ENCODE measurements around the gene REEP3. TPM values are rescaled to one million over a fixed set of nuclear protein-coding genes. Genes with fewer than 3 reads are reported as not detected.
A peak's percentile ranks its signal among the peaks of the same experiment; 100 is the strongest.

The REEP3 gene
- polyA plus RNA-seq, 1 donor = 49.1 TPM

- Histone ChIP-seq H3K27ac (ENCODE audit: low read length) (no peak overlapping the region), H3K27me3 (ENCODE audit: control insufficient read depth, insufficient read depth, low read length) (no peaks in the 10 kb centered on the region), H3K36me3 (ENCODE audit: control insufficient read depth, insufficient read depth, low read length) (no peaks in the 10 kb centered on the region), H3K4me3 (ENCODE audit: low read length) (no peak overlapping the region), H3K9me3 (ENCODE audit: control insufficient read depth, low read depth, low read length) (no peaks in the 10 kb centered on the region), H3K4me1 (ENCODE audit: control insufficient read depth, insufficient read depth, low read length) (peaks cover 7% of the 10 kb centered on the region)
- WGBS (ENCODE audit: insufficient coverage, low lambda C conversion rate) = 100% methylated on average over 1 of the region's 2 CpGs
- peak; percentile 9 to 24 for DNase-seq
Observed at GRCh38 chr10:63547628-63548360, 26.6 kb downstream of the REEP3 start.

- peaks cover 7% of the 10 kb centered on the region for H3K4me1 ChIP-seq (ENCODE audit: control insufficient read depth, insufficient read depth, low read length)
- H3K27me3 ChIP-seq (ENCODE audit: control insufficient read depth, insufficient read depth, low read length) = no peaks in the 10 kb centered on the region
- DNase-seq = no peak
- H3K27ac ChIP-seq (ENCODE audit: low read length) = no peak overlapping the region
- H3K9me3 ChIP-seq (ENCODE audit: control insufficient read depth, low read depth, low read length) = no peaks in the 10 kb centered on the region
- no peaks in the 10 kb centered on the region for H3K36me3 ChIP-seq (ENCODE audit: control insufficient read depth, insufficient read depth, low read length)
- H3K4me3 ChIP-seq (ENCODE audit: low read length) = no peak overlapping the region
Observed at GRCh38 chr10:63548860-63549259, 27.7 kb downstream of the REEP3 start.

DNA sequence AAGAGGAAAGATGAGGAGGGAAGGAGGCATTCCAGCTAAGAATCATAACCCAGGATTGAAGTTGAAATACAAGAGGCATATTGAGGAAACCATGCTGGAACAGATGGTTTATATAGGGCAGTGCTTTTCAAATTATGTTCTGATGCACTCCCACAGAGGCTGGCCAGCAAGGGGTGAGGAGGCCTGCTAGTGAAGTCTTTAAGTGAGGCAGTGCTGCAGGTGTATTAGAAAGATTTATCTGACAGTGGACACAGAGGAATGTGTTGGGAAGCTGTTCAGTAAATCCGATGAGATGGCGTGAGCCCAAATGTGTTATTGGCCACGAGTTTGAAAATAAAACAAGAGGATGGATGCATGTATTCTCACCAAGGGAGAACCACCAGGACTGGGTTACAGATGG, 28.6 kb downstream of the REEP3 start:
- no peak overlapping the region for H3K4me3 ChIP-seq (ENCODE audit: low read length)
- H3K27ac ChIP-seq (ENCODE audit: low read length) = no peak overlapping the region
- 50% methylated on average over 2 of the region's 3 CpGs for WGBS (ENCODE audit: insufficient coverage, low lambda C conversion rate)
- no peaks in the 10 kb centered on the region for H3K9me3 ChIP-seq (ENCODE audit: control insufficient read depth, low read depth, low read length)
- DNase-seq = no peak
- H3K36me3 ChIP-seq (ENCODE audit: control insufficient read depth, insufficient read depth, low read length) = no peaks in the 10 kb centered on the region
- no peaks in the 10 kb centered on the region for H3K27me3 ChIP-seq (ENCODE audit: control insufficient read depth, insufficient read depth, low read length)
- H3K4me1 ChIP-seq (ENCODE audit: control insufficient read depth, insufficient read depth, low read length) = no peaks in the 10 kb centered on the region

DNA sequence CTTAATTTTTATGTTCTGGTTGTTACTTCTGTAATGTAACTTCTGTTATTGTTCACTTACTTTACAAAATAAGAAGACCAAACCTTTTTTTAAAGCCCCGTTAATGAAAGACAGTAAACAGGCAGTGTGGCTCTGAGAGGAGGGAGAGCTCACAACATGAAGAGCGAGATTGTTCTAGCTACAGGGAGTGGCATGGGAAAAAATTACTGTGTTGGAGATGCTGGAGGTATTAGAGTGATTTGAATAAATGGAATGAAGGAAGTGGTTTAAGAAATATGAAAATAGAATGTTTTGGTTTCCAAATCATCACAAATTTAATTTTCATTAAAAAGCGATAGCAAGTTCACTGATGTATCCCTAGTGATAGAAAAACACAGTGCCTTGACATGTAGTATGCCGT, 31.8 kb downstream of the REEP3 start:
- Histone ChIP-seq H3K4me1 (ENCODE audit: control insufficient read depth, insufficient read depth, low read length) (peaks cover 9% of the 10 kb centered on the region), H3K27ac (ENCODE audit: low read length) (no peak overlapping the region), H3K36me3 (ENCODE audit: control insufficient read depth, insufficient read depth, low read length) (no peaks in the 10 kb centered on the region), H3K4me3 (ENCODE audit: low read length) (no peak overlapping the region), H3K27me3 (ENCODE audit: control insufficient read depth, insufficient read depth, low read length) (no peaks in the 10 kb centered on the region), H3K9me3 (ENCODE audit: control insufficient read depth, low read depth, low read length) (no peaks in the 10 kb centered on the region)
- DNase-seq = no peak
- 100% methylated on average over 2 of the region's 4 CpGs for WGBS (ENCODE audit: insufficient coverage, low lambda C conversion rate)

DNA sequence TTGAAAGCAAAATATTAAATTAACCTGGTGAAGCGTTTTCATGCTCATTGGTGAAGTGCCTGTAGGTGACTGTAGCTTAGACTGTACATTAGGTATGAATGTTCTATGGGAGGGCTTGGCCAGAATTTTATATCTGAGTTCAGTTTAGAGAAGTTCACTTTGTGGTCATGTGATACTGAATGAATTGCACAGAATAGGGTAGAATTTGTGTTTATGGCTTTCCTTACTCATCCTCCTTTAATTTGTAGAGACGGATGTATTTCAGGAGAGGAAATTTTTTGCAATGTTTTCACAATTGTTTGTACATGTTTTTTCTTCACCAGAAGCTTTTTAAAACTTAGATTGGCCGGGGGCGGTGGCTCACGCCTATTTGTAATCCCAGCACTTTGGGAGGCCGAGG, 32.3 kb downstream of the REEP3 start:
- no peaks in the 10 kb centered on the region for H3K27me3 ChIP-seq (ENCODE audit: control insufficient read depth, insufficient read depth, low read length)
- H3K27ac ChIP-seq (ENCODE audit: low read length) = no peak overlapping the region

DNA sequence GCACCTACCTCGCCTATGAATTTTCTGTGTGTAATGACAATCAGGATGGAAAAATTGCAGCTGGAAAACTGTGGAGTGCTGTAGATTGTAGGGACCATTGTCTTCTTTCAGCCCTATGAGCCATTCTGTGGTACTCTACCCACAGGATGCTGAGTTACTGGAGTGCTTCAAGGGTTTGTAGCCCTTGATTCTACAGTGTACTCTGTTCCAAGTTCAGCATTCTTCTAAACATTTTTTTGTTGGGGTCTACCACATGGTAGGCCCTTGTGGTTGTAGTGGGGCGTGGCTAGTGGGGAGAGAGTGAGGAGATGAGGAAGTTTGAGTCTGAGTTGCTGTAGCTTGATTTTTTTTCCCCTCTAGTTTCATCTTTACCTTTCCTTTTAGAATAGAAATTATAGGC, 33.5 kb downstream of the REEP3 start:
- Histone ChIP-seq H3K27ac (ENCODE audit: low read length) (peak overlapping the region; percentile 8), H3K4me3 (ENCODE audit: low read length) (no peak overlapping the region), H3K4me1 (ENCODE audit: control insufficient read depth, insufficient read depth, low read length) (peaks cover 9% of the 10 kb centered on the region), H3K36me3 (ENCODE audit: control insufficient read depth, insufficient read depth, low read length) (no peaks in the 10 kb centered on the region), H3K9me3 (ENCODE audit: control insufficient read depth, low read depth, low read length) (no peaks in the 10 kb centered on the region), H3K27me3 (ENCODE audit: control insufficient read depth, insufficient read depth, low read length) (no peaks in the 10 kb centered on the region)
- DNase-seq = no peak
- 80% methylated on average over 1 of the region's 2 CpGs for WGBS (ENCODE audit: insufficient coverage, low lambda C conversion rate)

More for the DNA sequence above, 32.3 kb downstream of the REEP3 start:
- H3K36me3 ChIP-seq (ENCODE audit: control insufficient read depth, insufficient read depth, low read length) = no peaks in the 10 kb centered on the region
- no peaks in the 10 kb centered on the region for H3K9me3 ChIP-seq (ENCODE audit: control insufficient read depth, low read depth, low read length)
- WGBS (ENCODE audit: insufficient coverage, low lambda C conversion rate) = no CpG with 5 or more reads among the region's 6 CpGs
- DNase-seq = no peak
- peaks cover 9% of the 10 kb centered on the region for H3K4me1 ChIP-seq (ENCODE audit: control insufficient read depth, insufficient read depth, low read length)
- H3K4me3 ChIP-seq (ENCODE audit: low read length) = no peak overlapping the region

- H3K27ac ChIP-seq (ENCODE audit: low read length) = peak overlapping the region; percentile 76
- H3K36me3 ChIP-seq (ENCODE audit: control insufficient read depth, insufficient read depth, low read length) = no peaks in the 10 kb centered on the region
- H3K27me3 ChIP-seq (ENCODE audit: control insufficient read depth, insufficient read depth, low read length) = no peaks in the 10 kb centered on the region
- peak; percentile 58 to 78 for DNase-seq
- peaks cover 9% of the 10 kb centered on the region for H3K4me1 ChIP-seq (ENCODE audit: control insufficient read depth, insufficient read depth, low read length)
- WGBS (ENCODE audit: insufficient coverage, low lambda C conversion rate) = no CpG with 5 or more reads among the region's 2 CpGs
- H3K4me3 ChIP-seq (ENCODE audit: low read length) = no peak overlapping the region
- H3K9me3 ChIP-seq (ENCODE audit: control insufficient read depth, low read depth, low read length) = no peaks in the 10 kb centered on the region
Observed at GRCh38 chr10:63555330-63555729, 34.1 kb downstream of the REEP3 start.

DNA sequence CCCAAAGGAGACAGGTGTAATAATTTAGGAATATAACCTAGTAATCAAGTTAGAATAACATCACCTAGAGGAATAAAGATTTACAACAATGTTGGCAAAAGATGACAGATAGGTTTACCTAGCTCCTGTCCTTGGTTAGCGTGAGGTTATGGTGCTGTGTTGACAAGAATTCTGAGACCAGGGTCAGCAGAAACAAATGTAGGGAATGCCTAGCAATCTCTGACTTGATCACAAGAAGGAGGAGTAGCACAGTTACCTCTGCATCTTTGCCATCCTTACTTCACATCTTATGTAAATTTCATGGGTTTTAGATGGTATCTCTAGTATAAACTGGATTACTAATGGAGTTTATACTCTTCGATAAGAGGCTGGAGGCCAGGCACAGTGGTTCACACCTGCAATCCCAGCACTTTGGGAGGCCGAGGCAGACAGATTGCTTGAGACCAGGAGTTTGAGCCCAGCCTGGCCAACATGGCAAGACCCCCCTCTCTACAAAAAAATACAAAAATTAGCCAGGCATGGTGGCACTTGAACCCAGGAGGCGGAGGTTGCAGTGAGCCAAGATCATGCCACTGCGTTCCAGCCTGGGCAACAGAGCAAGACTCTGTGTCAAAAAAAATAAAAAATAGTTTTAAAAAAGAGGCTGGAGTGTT, 37.1 kb downstream of the REEP3 start:
- no peaks in the 10 kb centered on the region for H3K9me3 ChIP-seq (ENCODE audit: control insufficient read depth, low read depth, low read length)
- no peaks in the 10 kb centered on the region for H3K36me3 ChIP-seq (ENCODE audit: control insufficient read depth, insufficient read depth, low read length)
- no peaks in the 10 kb centered on the region for H3K27me3 ChIP-seq (ENCODE audit: control insufficient read depth, insufficient read depth, low read length)
- peaks cover 9% of the 10 kb centered on the region for H3K4me1 ChIP-seq (ENCODE audit: control insufficient read depth, insufficient read depth, low read length)
- 100% methylated on average over 3 of the region's 5 CpGs for WGBS (ENCODE audit: insufficient coverage, low lambda C conversion rate)
- H3K4me3 ChIP-seq (ENCODE audit: low read length) = no peak overlapping the region
- no peak for DNase-seq
- H3K27ac ChIP-seq (ENCODE audit: low read length) = no peak overlapping the region

DNA sequence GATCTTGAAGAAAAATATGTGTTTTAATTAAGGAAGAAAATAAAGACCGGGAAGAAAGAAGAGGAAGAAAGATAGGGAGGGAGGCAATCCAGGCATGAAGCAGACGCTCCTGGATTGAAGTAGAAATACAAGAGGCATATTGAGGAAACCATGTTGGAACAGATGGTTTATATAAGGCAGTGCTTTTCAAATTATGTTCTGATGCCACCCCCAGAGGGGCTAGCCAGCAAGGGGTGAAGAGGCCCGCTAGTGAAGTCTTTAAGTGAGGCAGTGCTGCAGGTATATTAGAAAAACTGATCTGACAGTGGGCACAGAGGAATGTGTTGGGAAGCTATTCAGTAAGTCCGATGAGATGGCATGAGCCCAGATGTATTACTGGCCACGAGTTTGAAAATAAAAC, 40.1 kb downstream of the REEP3 start:
- no peak for DNase-seq
- Histone ChIP-seq H3K27ac (ENCODE audit: low read length) (no peak overlapping the region), H3K27me3 (ENCODE audit: control insufficient read depth, insufficient read depth, low read length) (no peaks in the 10 kb centered on the region), H3K36me3 (ENCODE audit: control insufficient read depth, insufficient read depth, low read length) (no peaks in the 10 kb centered on the region), H3K4me1 (ENCODE audit: control insufficient read depth, insufficient read depth, low read length) (no peaks in the 10 kb centered on the region), H3K4me3 (ENCODE audit: low read length) (no peak overlapping the region), H3K9me3 (ENCODE audit: control insufficient read depth, low read depth, low read length) (no peaks in the 10 kb centered on the region)
- 98% methylated on average over 4 of the region's 5 CpGs for WGBS (ENCODE audit: insufficient coverage, low lambda C conversion rate)

GRCh38 chr10:63562391-63562790, 41.2 kb downstream of the REEP3 start:
- H3K36me3 ChIP-seq (ENCODE audit: control insufficient read depth, insufficient read depth, low read length) = no peaks in the 10 kb centered on the region
- DNase-seq = no peak
- H3K4me3 ChIP-seq (ENCODE audit: low read length) = no peak overlapping the region
- H3K9me3 ChIP-seq (ENCODE audit: control insufficient read depth, low read depth, low read length) = no peaks in the 10 kb centered on the region
- no peaks in the 10 kb centered on the region for H3K27me3 ChIP-seq (ENCODE audit: control insufficient read depth, insufficient read depth, low read length)
- 100% methylated on average over 1 of the region's 3 CpGs for WGBS (ENCODE audit: insufficient coverage, low lambda C conversion rate)
- H3K4me1 ChIP-seq (ENCODE audit: control insufficient read depth, insufficient read depth, low read length) = no peaks in the 10 kb centered on the region
- H3K27ac ChIP-seq (ENCODE audit: low read length) = no peak overlapping the region

- H3K27ac ChIP-seq (ENCODE audit: low read length) = no peak overlapping the region
- no peak for DNase-seq
- no peak overlapping the region for H3K4me3 ChIP-seq (ENCODE audit: low read length)
- H3K4me1 ChIP-seq (ENCODE audit: control insufficient read depth, insufficient read depth, low read length) = no peaks in the 10 kb centered on the region
- H3K9me3 ChIP-seq (ENCODE audit: control insufficient read depth, low read depth, low read length) = no peaks in the 10 kb centered on the region
- WGBS (ENCODE audit: insufficient coverage, low lambda C conversion rate) = no CpG with 5 or more reads among the region's 4 CpGs
- no peaks in the 10 kb centered on the region for H3K27me3 ChIP-seq (ENCODE audit: control insufficient read depth, insufficient read depth, low read length)
- H3K36me3 ChIP-seq (ENCODE audit: control insufficient read depth, insufficient read depth, low read length) = peaks cover 2% of the 10 kb centered on the region
Observed at GRCh38 chr10:63562857-63563256, 41.7 kb downstream of the REEP3 start.
